A549 (cell line): Measurements from ENCODE around the gene HERC2.

Experiments used
- CEBPB ChIP-seq, 2 experiments: fragments of >200 bp in 1 of 2; sonication (Bioruptor Twin) in 1 of 2; formaldehyde crosslinking in 1 of 2; IDR thresholded peaks; 2 replicates each; pipeline ENCODE4 v1.6.1; 2012 to 2016
- CHD4 ChIP-seq: fragments of 200-600 bp; sonication (generic); IDR thresholded peaks from 2 replicates; pipeline ENCODE4 v1.6.1; 2016; ENCODE audit warnings: antibody characterized with exemption, mild to moderate bottlenecking, borderline replicate concordance
- CTCF ChIP-seq: fragments of >200 bp; sonication (Bioruptor Twin); formaldehyde crosslinking; IDR thresholded peaks from 3 replicates; pipeline ENCODE4 v1.5.1; 2016
- EHF ChIP-seq: fragments of 250-450 bp; sonication (Bioruptor Pico); IDR thresholded peaks from 2 replicates; pipeline ENCODE4 v1.5.0; 2020; ENCODE audit warnings: mild to moderate bottlenecking
- EHMT2 ChIP-seq: fragments of 200-600 bp; sonication (generic); IDR thresholded peaks from 2 replicates; pipeline ENCODE4 v1.6.1; 2016; ENCODE audit warnings: antibody characterized with exemption, low read depth, mild to moderate bottlenecking, moderate library complexity
- EP300 ChIP-seq, 2 experiments: fragments of >200 bp; sonication (Bioruptor Twin); formaldehyde crosslinking; IDR thresholded peaks; 2 replicates in 1 of 2; 3 replicates in 1 of 2; pipeline ENCODE4 v1.6.1; 2016 to 2017
- GATA3 ChIP-seq: IDR thresholded peaks from 2 replicates; pipeline ENCODE4 v1.6.1; 2012; ENCODE audit warnings: borderline replicate concordance
- MAX ChIP-seq: IDR thresholded peaks from 2 replicates; pipeline ENCODE4 v1.6.1; 2012
- NPAS2 ChIP-seq: fragments of 250-450 bp; sonication (Bioruptor Pico); IDR thresholded peaks from 2 replicates; pipeline ENCODE4 v1.8.0; 2022; ENCODE audit warnings: mild to moderate bottlenecking, moderate library complexity, borderline replicate concordance
- POLR2A ChIP-seq: IDR thresholded peaks from 2 replicates; pipeline ENCODE4 v1.6.1; 2012; ENCODE audit warnings: mild to moderate bottlenecking, low read length
- RARB ChIP-seq: fragments of 250-450 bp; sonication (Bioruptor Pico); IDR thresholded peaks from 2 replicates; pipeline ENCODE4 v1.8.0; 2021; ENCODE audit warnings: mild to moderate bottlenecking, moderate library complexity
- RFX5 ChIP-seq: fragments of 450-650 bp; IDR thresholded peaks from 2 replicates; pipeline ENCODE4 v1.7.1; 2014; ENCODE audit warnings: antibody characterized with exemption, mild to moderate bottlenecking, moderate library complexity
- ZFP36 ChIP-seq: fragments of 450-650 bp; IDR thresholded peaks from 2 replicates; pipeline ENCODE4 v1.6.1; 2014; ENCODE audit warnings: borderline replicate concordance; ENCODE audit not compliant: partially characterized antibody

GRCh38 chr15:28286031-28286430 lies 35.9 kb downstream of the HERC2 start:
- no peak for TF ChIP-seq EP300 (IDR thresholded peaks at IDR 0.05)
- TF ChIP-seq POLR2A = no peak
- no peak for TF ChIP-seq ZFP36
- no peak for TF ChIP-seq RFX5
- no peak for TF ChIP-seq EHF (CRISPR knock-in tag)
- TF ChIP-seq NPAS2 (CRISPR knock-in tag) = no peak
- TF ChIP-seq CTCF = no peak
- TF ChIP-seq CEBPB (IDR thresholded peaks at IDR 0.05) = no peak
- TF ChIP-seq CHD4 = no peak
- no peak for TF ChIP-seq GATA3
- no peak for TF ChIP-seq RARB (CRISPR knock-in tag)
- TF ChIP-seq MAX = no peak
- no peak for TF ChIP-seq EHMT2
